HepG2 (cell line): Measurements from ENCODE around the gene CLASP1. TPM values are rescaled to one million over a fixed set of nuclear protein-coding genes. Genes with fewer than 3 reads are reported as not detected.
A peak's percentile ranks its signal among the peaks of the same experiment; 100 is the strongest.

Experiments
- AGO2 ChIP-seq: fragments of 200-400 bp; formaldehyde crosslinking; optimal IDR thresholded peaks from 2 replicates; pipeline ENCODE3; 2017; ENCODE audit warnings: mild to moderate bottlenecking, low read depth, low read length, moderate library complexity
- ATRX ChIP-seq: sonication (generic); formaldehyde crosslinking; IDR thresholded peaks from 2 replicates; pipeline ENCODE4 v1.4.0; 2020; ENCODE audit warnings: missing genetic modification reagents, borderline replicate concordance
- CENPBD1 ChIP-seq: sonication (generic); formaldehyde crosslinking; IDR thresholded peaks from 2 replicates; pipeline ENCODE4 v1.8.0; 2022; ENCODE audit warnings: missing genetic modification reagents, low read depth, mild to moderate bottlenecking, borderline replicate concordance
- GATAD2A ChIP-seq: IDR thresholded peaks from 2 replicates; pipeline ENCODE4 v1.6.1; 2016
- HDAC2 ChIP-seq: sonication (generic); formaldehyde crosslinking; IDR thresholded peaks from 2 replicates; pipeline ENCODE4 v1.4.0; 2020; ENCODE audit warnings: missing genetic modification reagents
- KAT8 ChIP-seq: IDR thresholded peaks from 2 replicates; pipeline ENCODE4 v1.6.1; 2016; ENCODE audit warnings: missing genetic modification reagents, missing compliant biosample characterization
- KMT2B ChIP-seq: IDR thresholded peaks from 2 replicates; pipeline ENCODE4 v1.6.1; 2016; ENCODE audit warnings: missing genetic modification reagents, missing compliant biosample characterization
- PCBP1 ChIP-seq: fragments of 200-400 bp; formaldehyde crosslinking; IDR thresholded peaks from 2 replicates; pipeline ENCODE4 v1.6.1; 2017; ENCODE audit warnings: mild to moderate bottlenecking, low read depth, low read length, borderline replicate concordance
- RBAK ChIP-seq: sonication (generic); formaldehyde crosslinking; IDR thresholded peaks from 2 replicates; pipeline ENCODE4 v1.5.1; 2020; ENCODE audit warnings: mild to moderate bottlenecking, missing genetic modification reagents
- RNF219 ChIP-seq: sonication (generic); formaldehyde crosslinking; IDR thresholded peaks from 2 replicates; pipeline ENCODE4 v1.5.0; 2020; ENCODE audit warnings: mild to moderate bottlenecking, missing genetic modification reagents
- TCF12 ChIP-seq, 2 experiments: fragments of 450-650 bp in 1 of 2; sonication (generic) in 1 of 2; formaldehyde crosslinking in 1 of 2; IDR thresholded peaks; 2 replicates each; pipeline versions ENCODE4 v1.6.1 to v1.8.0; 2017 to 2022; ENCODE audit warnings: antibody characterized with exemption in 1 of 2, mild to moderate bottlenecking in 1 of 2, missing genetic modification reagents in 1 of 2, moderate library complexity in 1 of 2
- TEAD3 ChIP-seq: optimal IDR thresholded peaks from 2 replicates; pipeline ENCODE3; 2016; ENCODE audit warnings: borderline replicate concordance
- TRIM24 ChIP-seq: sonication (generic); formaldehyde crosslinking; IDR thresholded peaks from 2 replicates; pipeline ENCODE4 v1.8.0; 2022; ENCODE audit warnings: mild to moderate bottlenecking, missing genetic modification reagents
- WIZ ChIP-seq: sonication (generic); formaldehyde crosslinking; IDR thresholded peaks from 2 replicates; pipeline ENCODE4 v1.5.1; 2020; ENCODE audit warnings: mild to moderate bottlenecking, missing genetic modification reagents
- ZBTB3 ChIP-seq: sonication (generic); formaldehyde crosslinking; IDR thresholded peaks from 2 replicates; pipeline ENCODE4 v1.4.0; 2020; ENCODE audit warnings: low read depth, mild to moderate bottlenecking, moderate library complexity, missing genetic modification reagents, borderline replicate concordance
- ZFP37 ChIP-seq: sonication (generic); formaldehyde crosslinking; IDR thresholded peaks from 2 replicates; pipeline ENCODE4 v1.4.0; 2020; ENCODE audit warnings: missing genetic modification reagents, borderline replicate concordance
- ZNF281 ChIP-seq: sonication (generic); formaldehyde crosslinking; IDR thresholded peaks from 2 replicates; pipeline ENCODE4 v1.4.0; 2020; ENCODE audit warnings: missing genetic modification reagents, borderline replicate concordance
- ZNF350 ChIP-seq: sonication (generic); formaldehyde crosslinking; IDR thresholded peaks from 2 replicates; pipeline ENCODE4 v1.4.0; 2020; ENCODE audit warnings: mild to moderate bottlenecking, low read depth, missing genetic modification reagents, borderline replicate concordance
- ZNF563 ChIP-seq: sonication (generic); formaldehyde crosslinking; IDR thresholded peaks from 2 replicates; pipeline ENCODE4 v1.8.0; 2022; ENCODE audit warnings: mild to moderate bottlenecking, moderate library complexity, missing genetic modification reagents
- ZNF674 ChIP-seq: sonication (generic); formaldehyde crosslinking; IDR thresholded peaks from 2 replicates; pipeline ENCODE4 v1.5.0; 2020; ENCODE audit warnings: low read depth, mild to moderate bottlenecking, missing genetic modification reagents
- ZNF713 ChIP-seq: sonication (generic); formaldehyde crosslinking; IDR thresholded peaks from 2 replicates; pipeline ENCODE4 v1.4.0; 2020; ENCODE audit warnings: mild to moderate bottlenecking, missing genetic modification reagents
- ZNF792 ChIP-seq: IDR thresholded peaks from 2 replicates; pipeline ENCODE4 v1.6.1; 2016
- polyA plus RNA-seq, 8 experiments: library from polyadenylated mRNA; depleted of rRNA in 3 of 8; stranded (reverse) in 7 of 8; unstranded in 1 of 8; fragments of >200 nt; fragmentation: Illumina TruSeq in 4 of 8; extraction: Trizol in 4 of 8; gene quantifications; 2 replicates each; pipeline versions ENCODE4 v1.2.1 to v1.2.3, GENCODE V29; 2011 to 2016; ENCODE audit warnings: low read depth in 4 of 8, missing spikeins in 1 of 8, mixed read lengths in 1 of 8; ENCODE audit not compliant: insufficient read depth in 1 of 8
- total RNA-seq, 5 experiments: library from RNA; depleted of rRNA; stranded (reverse); fragments of >200 nt; fragmentation: Illumina TruSeq; extraction: Trizol; gene quantifications; 2 replicates each; pipeline ENCODE4 v1.2.3, GENCODE V29; 2016; ENCODE audit warnings: low read depth in 1 of 5
- TF ChIP-seq, protein P1 (sequence below): sonication (generic); formaldehyde crosslinking; IDR thresholded peaks from 2 replicates; pipeline ENCODE4 v1.9.0; 2021; ENCODE audit warnings: missing genetic modification reagents, borderline replicate concordance

CLASP1 gene
- total and polyA plus RNA-seq, 2 of the 13 experiments (the other 11 are each of a cell fraction or from before 2014, with no cell fraction given): 11.7 to 47.9 TPM

GRCh38 chr2:121666042-121666441 lies 16.8 kb upstream of the CLASP1 start (continued):
- TF ChIP-seq ZNF792 (CRISPR knock-in tag): 0 out of 2 replicates have a peak, but pooled peaks have one; percentile 31
- TF ChIP-seq KAT8 (CRISPR knock-in tag): peak; percentile 32; the same call in 1 of the 2 replicates
- no peak for TF ChIP-seq TRIM24 (CRISPR knock-in tag)
- TF ChIP-seq AGO2: no peak
- peak; percentile 71 for TF ChIP-seq GATAD2A (CRISPR knock-in tag)
- no peak for TF ChIP-seq ZBTB3 (CRISPR knock-in tag)
- TF ChIP-seq TCF12 (IDR thresholded peaks at IDR 0.05): no peak
- TF ChIP-seq TCF12 (CRISPR knock-in tag; IDR thresholded peaks at IDR 0.05): no peak
- no peak for TF ChIP-seq RBAK
- no peak for TF ChIP-seq ATRX (CRISPR knock-in tag)
- peak; percentile 58; the same call in 1 of the 2 replicates for TF ChIP-seq HDAC2
- TF ChIP-seq KMT2B (CRISPR knock-in tag): no peak
- no peak for TF ChIP-seq ZNF674
- TF ChIP-seq ZNF281: no peak
- TF ChIP-seq, protein P1, sequence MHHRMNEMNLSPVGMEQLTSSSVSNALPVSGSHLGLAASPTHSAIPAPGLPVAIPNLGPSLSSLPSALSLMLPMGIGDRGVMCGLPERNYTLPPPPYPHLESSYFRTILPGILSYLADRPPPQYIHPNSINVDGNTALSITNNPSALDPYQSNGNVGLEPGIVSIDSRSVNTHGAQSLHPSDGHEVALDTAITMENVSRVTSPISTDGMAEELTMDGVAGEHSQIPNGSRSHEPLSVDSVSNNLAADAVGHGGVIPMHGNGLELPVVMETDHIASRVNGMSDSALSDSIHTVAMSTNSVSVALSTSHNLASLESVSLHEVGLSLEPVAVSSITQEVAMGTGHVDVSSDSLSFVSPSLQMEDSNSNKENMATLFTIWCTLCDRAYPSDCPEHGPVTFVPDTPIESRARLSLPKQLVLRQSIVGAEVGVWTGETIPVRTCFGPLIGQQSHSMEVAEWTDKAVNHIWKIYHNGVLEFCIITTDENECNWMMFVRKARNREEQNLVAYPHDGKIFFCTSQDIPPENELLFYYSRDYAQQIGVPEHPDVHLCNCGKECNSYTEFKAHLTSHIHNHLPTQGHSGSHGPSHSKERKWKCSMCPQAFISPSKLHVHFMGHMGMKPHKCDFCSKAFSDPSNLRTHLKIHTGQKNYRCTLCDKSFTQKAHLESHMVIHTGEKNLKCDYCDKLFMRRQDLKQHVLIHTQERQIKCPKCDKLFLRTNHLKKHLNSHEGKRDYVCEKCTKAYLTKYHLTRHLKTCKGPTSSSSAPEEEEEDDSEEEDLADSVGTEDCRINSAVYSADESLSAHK (CRISPR knock-in tag): no peak
- TF ChIP-seq ZNF563 (CRISPR knock-in tag): no peak
- peak; percentile 25; the same call in 1 of the 2 replicates for TF ChIP-seq ZFP37
- no peak for TF ChIP-seq WIZ
- TF ChIP-seq TEAD3 (CRISPR knock-in tag): peak; percentile 97
- no peak for TF ChIP-seq ZNF350 (CRISPR knock-in tag)
- TF ChIP-seq PCBP1: no peak
- TF ChIP-seq RNF219 (CRISPR knock-in tag): no peak
- no peak for TF ChIP-seq ZNF713 (CRISPR knock-in tag)
- no peak for TF ChIP-seq CENPBD1 (CRISPR knock-in tag)
